IMR-90 (cell line): ENCODE results near the gene C19orf85. TPM values are rescaled to one million over a fixed set of nuclear protein-coding genes. Genes with fewer than 3 reads are reported as not detected.

Experiments
- ATAC-seq: fragments of 200-7000 bp; cut with Tn5 transposase; 2 replicates; pipeline ENCODE4 v1.9.1; 2020; ENCODE audit warnings: low read depth, mild to moderate bottlenecking, moderate library complexity
- BruUV-seq: library from RNA; stranded (reverse); fragments of 400-500 nt; replicated peaks from 2 replicates; lab custom pipeline; 2021; lab: Mats Ljungman, UMichigan
- CTCF ChIA-PET: fragments of 300-600 bp; formaldehyde crosslinking; extraction: SDS; loops from one replicate; lab custom pipeline; 2021; ENCODE audit warnings: antibody characterized with exemption; lab: Yijun Ruan, JAX
- POLR2A ChIA-PET: fragments of 300-600 bp; sonication (Branson Sonifier 250); formaldehyde crosslinking; loops from one replicate; lab custom pipeline; 2022; ENCODE audit warnings: antibody characterized with exemption; ENCODE audit not compliant: unreplicated experiment; lab: Charles Lee
- DNase-seq: peaks from one replicate; pipeline ENCODE4 v3.0.0; 2013
- H2AFZ ChIP-seq: replicated peaks from 2 replicates; pipeline ENCODE3; 2013; ENCODE audit warnings: low read length, mild to moderate bottlenecking; ENCODE audit not compliant: poor library complexity
- H2AK5ac ChIP-seq: 2 replicates; pipeline ENCODE4 v1.6.1; 2013; ENCODE audit warnings: low read depth, low read length, inconsistent platforms
- H2AK9ac ChIP-seq: replicated peaks from 2 replicates; pipeline ENCODE3; 2013; ENCODE audit warnings: mild to moderate bottlenecking, low read depth, low read length, moderate library complexity; ENCODE audit not compliant: poor library complexity
- H2BK120ac ChIP-seq: 2 replicates; pipeline ENCODE4 v1.6.1; 2013; ENCODE audit warnings: low read depth, low read length, inconsistent platforms
- H2BK15ac ChIP-seq: 3 replicates; pipeline ENCODE4 v1.6.1; 2013; ENCODE audit warnings: low read depth, low read length, inconsistent platforms
- H2BK20ac ChIP-seq: 2 replicates; pipeline ENCODE4 v1.6.1; 2013; ENCODE audit warnings: low read depth, mild to moderate bottlenecking, inconsistent platforms, low read length, moderate library complexity
- H2BK5ac ChIP-seq: 2 replicates; pipeline ENCODE4 v1.6.1; 2013; ENCODE audit warnings: mild to moderate bottlenecking, low read depth, low read length, inconsistent platforms; ENCODE audit not compliant: poor library complexity, severe bottlenecking
- H3K14ac ChIP-seq: replicated peaks from 2 replicates; pipeline ENCODE4 v1.6.1; 2013; ENCODE audit warnings: low read depth, low read length, inconsistent platforms
- H3K18ac ChIP-seq: 2 replicates; pipeline ENCODE4 v1.6.1; 2013; ENCODE audit warnings: low read depth, low read length, control low read depth
- H3K23ac ChIP-seq: 2 replicates; pipeline ENCODE4 v1.6.1; 2013; ENCODE audit warnings: low read depth, low read length, inconsistent platforms
- H3K27ac ChIP-seq: 2 replicates; pipeline ENCODE4 v1.5.1; 2013; ENCODE audit warnings: mild to moderate bottlenecking, control low read depth, low read length; ENCODE audit not compliant: insufficient read depth
- H3K27me3 ChIP-seq: 2 replicates; pipeline ENCODE4 v1.6.1; 2013; ENCODE audit warnings: low read length; ENCODE audit not compliant: control insufficient read depth, insufficient read depth
- H3K36me3 ChIP-seq: 2 replicates; pipeline ENCODE4 v1.6.1; 2013; ENCODE audit warnings: low read length, mixed read lengths; ENCODE audit not compliant: control insufficient read depth, insufficient read depth
- H3K4ac ChIP-seq: 2 replicates; pipeline ENCODE4 v1.6.1; 2013; ENCODE audit warnings: low read depth, low read length, inconsistent platforms
- H3K4me1 ChIP-seq: 2 replicates; pipeline ENCODE4 v1.6.1; 2013; ENCODE audit warnings: low read length, mixed read lengths; ENCODE audit not compliant: control insufficient read depth, insufficient read depth
- H3K4me2 ChIP-seq: 2 replicates; pipeline ENCODE4 v1.6.1; 2013; ENCODE audit warnings: low read depth, mild to moderate bottlenecking, control low read depth, low read length, moderate library complexity
- H3K4me3 ChIP-seq: 2 replicates; pipeline ENCODE4 v1.5.1; 2013; ENCODE audit warnings: low read depth, mild to moderate bottlenecking, control low read depth, low read length, moderate library complexity; ENCODE audit not compliant: insufficient read depth
- H3K56ac ChIP-seq: 2 replicates; pipeline ENCODE4 v1.6.1; 2013; ENCODE audit warnings: low read length, inconsistent platforms; ENCODE audit not compliant: insufficient read depth; ENCODE audit errors: extremely low read depth
- H3K79me1 ChIP-seq, 2 experiments: 2 replicates each; pipeline ENCODE4 v1.6.1; 2013; ENCODE audit warnings: low read length in 2 of 2, inconsistent platforms in 1 of 2, low read depth in 1 of 2
- H3K9ac ChIP-seq: 2 replicates; pipeline ENCODE4 v1.6.1; 2013; ENCODE audit warnings: low read depth, low read length, control low read depth
- H3K9me1 ChIP-seq: 2 replicates; pipeline ENCODE4 v1.6.1; 2013; ENCODE audit warnings: low read length, inconsistent platforms; ENCODE audit not compliant: insufficient read depth
- H3K9me3 ChIP-seq: 2 replicates; pipeline ENCODE4 v1.6.1; 2013; ENCODE audit warnings: low read length; ENCODE audit not compliant: control insufficient read depth, insufficient read depth
- H4K20me1 ChIP-seq: 2 replicates; pipeline ENCODE4 v1.6.1; 2013; ENCODE audit warnings: low read length, inconsistent platforms; ENCODE audit not compliant: insufficient read depth
- H4K5ac ChIP-seq: 2 replicates; pipeline ENCODE4 v1.6.1; 2013; ENCODE audit warnings: mild to moderate bottlenecking, low read depth, low read length, control low read depth
- H4K8ac ChIP-seq, 2 experiments: 2 replicates each; pipeline ENCODE4 v1.6.1; 2013; ENCODE audit warnings: low read depth in 2 of 2, low read length in 2 of 2, control low read depth in 1 of 2, inconsistent platforms in 1 of 2
- H4K91ac ChIP-seq: 2 replicates; pipeline ENCODE4 v1.6.1; 2013; ENCODE audit warnings: low read depth, low read length, inconsistent platforms; ENCODE audit not compliant: insufficient read depth
- BHLHE40 ChIP-seq: fragments of 150-350 bp; IDR thresholded peaks from 2 replicates; pipeline ENCODE4 v1.6.1; 2016; ENCODE audit warnings: mild to moderate bottlenecking, low read depth, low read length
- CEBPB ChIP-seq: IDR thresholded peaks from 2 replicates; pipeline ENCODE4 v1.6.1; 2012; ENCODE audit warnings: low read depth, low read length, improper control_type of control experiment
- CHD1 ChIP-seq: IDR thresholded peaks from 2 replicates; pipeline ENCODE4 v1.6.1; 2012; ENCODE audit warnings: low read depth, low read length, improper control_type of control experiment
- ELK1 ChIP-seq: fragments of 150-350 bp; IDR thresholded peaks from 2 replicates; pipeline ENCODE4 v1.6.1; 2016; ENCODE audit warnings: low read depth, mild to moderate bottlenecking, low read length, moderate library complexity, borderline replicate concordance
- FOS ChIP-seq: fragments of 150-350 bp; IDR thresholded peaks from 2 replicates; pipeline ENCODE4 v1.6.1; 2016; ENCODE audit warnings: low read depth, low read length
- MAFK ChIP-seq: IDR thresholded peaks from 2 replicates; pipeline ENCODE4 v1.6.1; 2012; ENCODE audit warnings: low read depth, low read length, improper control_type of control experiment
- MAZ ChIP-seq: IDR thresholded peaks from 2 replicates; pipeline ENCODE4 v1.6.1; 2012; ENCODE audit warnings: low read depth, mild to moderate bottlenecking, low read length, improper control_type of control experiment, moderate library complexity, borderline replicate concordance
- MXI1 ChIP-seq: IDR thresholded peaks from 2 replicates; pipeline ENCODE4 v1.6.1; 2012; ENCODE audit warnings: low read depth, mild to moderate bottlenecking, low read length, moderate library complexity, borderline replicate concordance
- NFE2L2 ChIP-seq: fragments of 150-350 bp; IDR thresholded peaks from 2 replicates; pipeline ENCODE4 v1.6.1; 2016; ENCODE audit warnings: low read depth, mild to moderate bottlenecking, low read length
- POLR2A ChIP-seq: IDR thresholded peaks from 2 replicates; pipeline ENCODE4 v1.6.1; 2012; ENCODE audit warnings: mild to moderate bottlenecking, low read depth, low read length
- RAD21 ChIP-seq: IDR thresholded peaks from 2 replicates; pipeline ENCODE4 v1.6.1; 2012; ENCODE audit warnings: low read length, improper control_type of control experiment
- RCOR1 ChIP-seq: IDR thresholded peaks from 2 replicates; pipeline ENCODE4 v1.6.1; 2012; ENCODE audit warnings: mild to moderate bottlenecking, low read length, improper control_type of control experiment; ENCODE audit not compliant: insufficient replicate concordance
- RFX5 ChIP-seq: IDR thresholded peaks from 2 replicates; pipeline ENCODE4 v1.8.0; 2012; ENCODE audit warnings: low read depth, mild to moderate bottlenecking, low read length, moderate library complexity
- SMC3 ChIP-seq: fragments of 150-350 bp; IDR thresholded peaks from 2 replicates; pipeline ENCODE4 v1.6.1; 2016; ENCODE audit warnings: low read depth, mild to moderate bottlenecking, antibody characterized with exemption, low read length, moderate library complexity
- WGBS, 2 experiments: methylation state at CpG; one replicate each; pipeline versions ENCODE4 v1.1.5 to v1.1.7; 2013; ENCODE audit warnings: missing lambda C conversion rate in 2 of 2; ENCODE audit not compliant: insufficient read length in 1 of 2; ENCODE audit errors: extremely low coverage in 2 of 2; 5-methylcytosine and 5-hydroxymethylcytosine counted together
- dilution Hi-C: fragments of 300-500 bp; cut with HindIII; formaldehyde crosslinking; loops from one replicate; pipeline ENCODE4 v1.14.3; 2018; ENCODE audit warnings: low sequenced_read_pairs; ENCODE audit not compliant: unreplicated experiment
- in situ Hi-C: fragments of 300-500 bp; cut with MboI; formaldehyde crosslinking; loops from 3 replicates; pipeline ENCODE4 v1.14.3; 2019; ENCODE audit warnings: low sequenced_read_pairs, inconsistent platforms, mixed read lengths
- intact Hi-C: fragments of 100-400 bp; cut with micrococcal nuclease; formaldehyde crosslinking; loops from 2 replicates; pipeline ENCODE4 v1.10.0; 2022
- polyA plus RNA-seq, 3 experiments: library from polyadenylated mRNA; depleted of rRNA; stranded (reverse); fragments of >200 nt; gene quantifications; 2 replicates each; pipeline ENCODE4 v1.2.3, GENCODE V29; 2012; ENCODE audit warnings: low replicate concordance in 1 of 3
- total RNA-seq: library from RNA; depleted of rRNA; stranded (reverse); fragments of >200 nt; gene quantifications from 2 replicates; pipeline ENCODE4 v1.2.3, GENCODE V29; 2012
- TF ChIP-seq, protein P1 (sequence below): conservative IDR thresholded peaks from 2 replicates; pipeline ENCODE4 v1.5.1; 2012; ENCODE audit warnings: mild to moderate bottlenecking, low read depth, low read length, improper control_type of control experiment
- TF ChIP-seq, protein P2 (sequence below): fragments of 150-350 bp; IDR thresholded peaks from 2 replicates; pipeline ENCODE4 v1.6.1; 2017; ENCODE audit warnings: mild to moderate bottlenecking, antibody characterized with exemption, low read length, low read depth

The C19orf85 gene
- total and polyA plus RNA-seq, 2 of the 4 experiments (the other 2 are of a cell fraction): not detected

DNA sequence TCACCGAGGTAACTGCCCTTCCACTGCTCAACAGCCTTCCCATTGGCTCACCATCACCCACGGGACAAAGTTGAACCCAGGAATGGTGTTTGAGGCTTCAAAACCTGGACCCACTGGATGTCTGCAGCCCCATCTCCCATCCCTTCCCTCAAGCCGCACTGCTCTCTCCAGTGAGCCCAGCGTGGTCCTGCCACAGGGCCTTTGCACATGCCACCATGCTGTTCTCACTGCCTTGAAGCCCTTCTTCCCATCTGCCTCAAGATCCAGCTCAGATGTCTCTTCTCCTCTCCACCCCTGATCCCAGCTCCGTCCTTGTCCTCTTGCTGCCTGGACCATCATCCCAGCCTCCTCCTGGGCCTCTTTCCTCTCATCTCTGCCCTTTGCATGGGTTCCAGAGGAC, 25.5 kb downstream of the C19orf85 start:
- Histone ChIP-seq H3K4ac (no peak overlapping the region), H4K20me1 (no peaks in the 10 kb centered on the region; the same call in 1 of the 2 replicates), H2BK5ac (no peak overlapping the region), H3K36me3 (no peaks in the 10 kb centered on the region), H3K18ac (no peak overlapping the region), H3K23ac (no peak overlapping the region), H3K79me1 (no peaks in the 10 kb centered on the region), H3K9me3 (no peaks in the 10 kb centered on the region), H3K27ac (no peak overlapping the region), H4K91ac (no peak overlapping the region), H3K4me1 (no peaks in the 10 kb centered on the region), H2AK9ac (no peak overlapping the region), H3K27me3 (peaks cover 47% of the 10 kb centered on the region), H3K9ac (no peak overlapping the region), H2BK20ac (no peak overlapping the region), H3K56ac (no peak overlapping the region), H3K4me3 (no peak overlapping the region), H4K5ac (no peak overlapping the region), H3K14ac (no peak overlapping the region), H2BK15ac (no peak overlapping the region), H3K4me2 (no peak overlapping the region), H4K8ac (no peak overlapping the region), H2BK120ac (no peak overlapping the region), H2AFZ (no peak overlapping the region), H3K9me1 (peaks cover 11% of the 10 kb centered on the region), H2AK5ac (no peak overlapping the region)
- WGBS, 2 experiments: 40% methylated on average over 2 of the region's 5 CpGs; no CpG with 5 or more reads in 1 of the 2 experiments
- DNase-seq (no peak), ATAC-seq (no peak)
- TF ChIP-seq FOS: no peak
- no peak for TF ChIP-seq BHLHE40
- no peak for TF ChIP-seq POLR2A
- no peak for TF ChIP-seq CHD1
- TF ChIP-seq CEBPB: no peak
- TF ChIP-seq NFE2L2: no peak
- no peak for TF ChIP-seq MAFK
- TF ChIP-seq, protein P1, sequence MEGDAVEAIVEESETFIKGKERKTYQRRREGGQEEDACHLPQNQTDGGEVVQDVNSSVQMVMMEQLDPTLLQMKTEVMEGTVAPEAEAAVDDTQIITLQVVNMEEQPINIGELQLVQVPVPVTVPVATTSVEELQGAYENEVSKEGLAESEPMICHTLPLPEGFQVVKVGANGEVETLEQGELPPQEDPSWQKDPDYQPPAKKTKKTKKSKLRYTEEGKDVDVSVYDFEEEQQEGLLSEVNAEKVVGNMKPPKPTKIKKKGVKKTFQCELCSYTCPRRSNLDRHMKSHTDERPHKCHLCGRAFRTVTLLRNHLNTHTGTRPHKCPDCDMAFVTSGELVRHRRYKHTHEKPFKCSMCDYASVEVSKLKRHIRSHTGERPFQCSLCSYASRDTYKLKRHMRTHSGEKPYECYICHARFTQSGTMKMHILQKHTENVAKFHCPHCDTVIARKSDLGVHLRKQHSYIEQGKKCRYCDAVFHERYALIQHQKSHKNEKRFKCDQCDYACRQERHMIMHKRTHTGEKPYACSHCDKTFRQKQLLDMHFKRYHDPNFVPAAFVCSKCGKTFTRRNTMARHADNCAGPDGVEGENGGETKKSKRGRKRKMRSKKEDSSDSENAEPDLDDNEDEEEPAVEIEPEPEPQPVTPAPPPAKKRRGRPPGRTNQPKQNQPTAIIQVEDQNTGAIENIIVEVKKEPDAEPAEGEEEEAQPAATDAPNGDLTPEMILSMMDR: no peak
- TF ChIP-seq, protein P2, sequence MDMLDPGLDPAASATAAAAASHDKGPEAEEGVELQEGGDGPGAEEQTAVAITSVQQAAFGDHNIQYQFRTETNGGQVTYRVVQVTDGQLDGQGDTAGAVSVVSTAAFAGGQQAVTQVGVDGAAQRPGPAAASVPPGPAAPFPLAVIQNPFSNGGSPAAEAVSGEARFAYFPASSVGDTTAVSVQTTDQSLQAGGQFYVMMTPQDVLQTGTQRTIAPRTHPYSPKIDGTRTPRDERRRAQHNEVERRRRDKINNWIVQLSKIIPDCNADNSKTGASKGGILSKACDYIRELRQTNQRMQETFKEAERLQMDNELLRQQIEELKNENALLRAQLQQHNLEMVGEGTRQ: no peak
- TF ChIP-seq RCOR1: no peak
- TF ChIP-seq MXI1: no peak
- TF ChIP-seq RFX5: no peak
- no peak for TF ChIP-seq RAD21
- no peak for TF ChIP-seq MAZ
- no peak for TF ChIP-seq ELK1
- no peak for TF ChIP-seq SMC3
- no TSS peak for BruUV-seq
- intact Hi-C loops: loop anchor here (5.0 kb wide), 1 partner anchor 222 kb away; no protein-coding TSS in a partner anchor
- in situ Hi-C loops: no loop called here
- CTCF ChIA-PET: no interaction called here
- POLR2A ChIA-PET: no interaction called here
- dilution Hi-C loops: no loop called here
